Activated T-cell treated with anti-CD3 and anti-CD28 coated beads, Interleukin-2, amount 50 U/mL, for 4 hours (primary cell): Measurements from ENCODE around the gene ARL16. TPM values are rescaled to one million over a fixed set of nuclear protein-coding genes. Genes with fewer than 3 reads are reported as not detected.

Experiments used
- ATAC-seq, 2 donors: fragments of 200-7000 bp; cut with Tn5 transposase; one replicate each; pipeline ENCODE4 v1.10.0; 2021
- DNase-seq: peaks from one replicate; pipeline ENCODE4 v3.0.0-alpha.2; 2020
- H3K27me3 Mint-ChIP-seq: one replicate; pipeline ENCODE4 v1.8.0; 2021; ENCODE audit warnings: low read depth, mixed read lengths
- H3K36me3 Mint-ChIP-seq: one replicate; pipeline ENCODE4 v1.8.0; 2022; ENCODE audit warnings: mixed read lengths; ENCODE audit not compliant: insufficient read depth
- H3K4me1 Mint-ChIP-seq: one replicate; pipeline ENCODE4 v1.8.0; 2021; ENCODE audit warnings: low read depth, mixed read lengths
- H3K4me3 Mint-ChIP-seq: one replicate; pipeline ENCODE4 v1.8.0; 2021; ENCODE audit warnings: mild to moderate bottlenecking, moderate library complexity, mixed read lengths
- H3K9me3 Mint-ChIP-seq: one replicate; pipeline ENCODE4 v1.8.0; 2021; ENCODE audit warnings: mixed read lengths
- total RNA-seq, 3 donors: library from RNA; stranded (reverse); gene quantifications; one replicate each; pipeline ENCODE4 v1.2.1, GENCODE V29; 2021

The ARL16 gene
- total RNA-seq, 3 donors from 2014 or later = 27.3 to 38.6 (median 27.9) TPM

DNA sequence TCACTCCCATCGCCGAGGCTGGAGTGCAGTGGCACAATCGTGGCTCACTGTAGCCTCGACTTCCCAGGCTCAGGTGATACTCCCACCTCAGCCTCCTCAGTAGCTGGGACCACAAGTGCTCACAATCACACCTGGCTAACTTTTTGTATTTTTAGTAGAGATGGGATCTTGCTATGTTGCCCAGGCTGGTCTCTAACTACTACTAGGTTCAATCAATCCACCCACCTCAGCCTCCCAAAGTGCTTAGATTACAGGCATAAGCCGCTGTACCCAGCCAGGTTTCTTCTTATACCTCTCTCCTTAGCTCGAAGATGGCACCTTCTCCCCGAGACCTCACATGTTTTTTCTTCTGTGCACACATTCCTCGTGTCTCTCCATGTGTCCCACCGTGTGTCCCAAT lies 43.6 kb downstream of the ARL16 start:
- Mint-ChIP-seq H3K4me1 (peaks cover 16% of the 10 kb centered on the region), H3K36me3 (no peaks in the 10 kb centered on the region), H3K9me3 (no peaks in the 10 kb centered on the region), H3K4me3 (no peak overlapping the region), H3K27me3 (no peaks in the 10 kb centered on the region)
- no peak for DNase-seq
- no peak for ATAC-seq

DNA sequence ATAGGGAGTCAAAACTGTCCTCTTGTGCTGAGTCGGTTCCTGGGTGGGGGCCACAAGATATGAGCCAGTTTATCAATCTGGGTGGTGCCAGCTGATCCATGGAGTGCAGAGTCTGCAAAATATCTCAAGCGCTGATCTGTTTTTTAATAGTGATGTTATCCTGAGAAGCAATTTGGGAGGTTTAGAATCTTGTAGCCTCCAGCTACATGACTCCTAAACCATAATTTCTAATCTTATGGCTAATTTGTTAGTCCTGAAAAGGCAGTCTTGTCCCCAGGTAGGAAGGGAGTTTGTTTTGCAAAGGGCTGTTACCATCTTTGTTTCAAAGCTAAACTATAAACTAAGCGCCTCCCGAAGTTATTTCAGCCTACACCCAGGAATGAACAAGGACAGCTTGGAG lies 44.9 kb downstream of the ARL16 start:
- no peaks in the 10 kb centered on the region for H3K27me3 Mint-ChIP-seq
- H3K36me3 Mint-ChIP-seq = no peaks in the 10 kb centered on the region
- no peak for ATAC-seq
- H3K4me3 Mint-ChIP-seq = no peak overlapping the region
- H3K9me3 Mint-ChIP-seq = no peaks in the 10 kb centered on the region
- DNase-seq = no peak
- peaks cover 16% of the 10 kb centered on the region for H3K4me1 Mint-ChIP-seq

DNA sequence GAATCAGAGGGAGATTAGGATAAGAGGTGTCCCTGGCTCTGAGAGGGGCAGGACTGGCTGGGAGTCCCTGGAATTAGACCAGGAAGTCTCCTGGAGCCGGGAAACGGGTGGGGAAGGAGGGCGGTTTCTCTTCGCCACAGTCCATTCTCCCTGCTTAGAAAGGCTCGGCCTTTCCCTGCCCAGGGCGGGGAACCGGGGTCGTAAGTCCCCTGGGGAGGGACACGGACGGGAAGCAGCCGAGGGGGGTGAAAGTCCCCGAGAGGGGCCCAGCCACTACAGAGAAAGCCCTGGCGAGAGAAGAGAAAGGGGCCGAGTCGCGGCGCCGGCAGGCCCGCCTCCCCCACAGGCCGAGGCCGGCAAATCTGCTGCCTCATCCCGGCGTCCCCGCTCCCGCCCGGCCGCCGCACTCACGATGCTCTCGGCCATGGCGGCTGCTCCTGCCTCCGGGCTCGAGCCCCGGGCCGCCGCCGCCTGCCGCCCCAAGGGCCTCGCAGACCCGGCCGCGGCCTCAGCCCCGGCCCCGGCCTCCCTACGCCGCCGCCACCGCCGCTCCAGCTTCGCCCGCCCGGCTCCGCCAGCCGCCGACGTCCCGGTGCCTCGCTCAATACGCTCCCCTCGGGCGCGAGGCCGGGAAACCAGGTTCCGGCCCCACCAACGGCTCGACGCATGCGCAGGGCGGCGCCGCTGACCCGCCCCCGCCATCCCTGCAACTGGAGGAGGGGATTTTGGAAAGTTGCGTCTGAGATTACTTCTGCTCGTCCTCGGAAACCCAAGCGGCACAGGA lies 46.9 kb downstream of the ARL16 start, which contains the start of the genes NPLOC4 and TSPAN10:
NPLOC4 (minus strand) TSS at position 608 of the 784 bp plus-strand sequence; CDS start at position 426, 182 bp downstream.
TSPAN10 (plus strand) TSS at position 692 of the 784 bp plus-strand sequence. CDS start 5,217 bp downstream, outside the sequence.
- Mint-ChIP-seq H3K27me3 (no peaks in the 10 kb centered on the region), H3K4me1 (peaks cover 22% of the 10 kb centered on the region), H3K4me3 (peak within 1 kb of the TSS; percentile 96), H3K9me3 (no peaks in the 10 kb centered on the region), H3K36me3 (no peaks in the 10 kb centered on the region)
- peak; percentile 85 for DNase-seq
- ATAC-seq = peak; percentile 94 to 95

DNA sequence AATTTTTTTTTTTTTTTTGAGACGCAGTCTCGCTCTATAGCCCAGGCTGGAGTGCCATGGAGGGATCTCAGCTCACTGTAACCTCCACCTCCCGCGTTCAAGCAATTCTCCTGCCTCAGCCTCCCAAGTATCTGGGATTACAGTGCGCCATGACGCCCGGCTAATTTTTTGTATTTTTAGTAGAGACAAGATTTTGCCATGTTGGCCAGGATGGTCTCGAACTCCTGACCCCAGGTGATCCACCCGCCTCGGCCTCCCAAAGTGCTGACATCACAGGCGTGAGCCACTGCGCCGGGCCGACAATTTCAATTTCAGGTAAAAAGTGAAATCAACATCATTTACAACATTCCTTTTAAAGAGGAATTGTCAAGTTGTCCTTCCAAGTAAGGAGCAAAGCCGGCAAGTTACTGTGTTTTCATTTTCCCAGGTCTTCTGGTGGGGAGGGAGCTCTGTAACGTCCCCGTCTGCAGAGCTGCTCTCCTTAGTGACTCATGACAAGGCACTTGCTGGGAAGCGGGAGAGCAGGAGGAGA lies 47.6 kb downstream of the ARL16 start:
- Mint-ChIP-seq H3K4me3 (peak overlapping the region; percentile 96), H3K4me1 (peaks cover 26% of the 10 kb centered on the region), H3K9me3 (no peaks in the 10 kb centered on the region), H3K36me3 (no peaks in the 10 kb centered on the region), H3K27me3 (no peaks in the 10 kb centered on the region)
- ATAC-seq (peak; percentile 21 to 28), DNase-seq (no peak)

DNA sequence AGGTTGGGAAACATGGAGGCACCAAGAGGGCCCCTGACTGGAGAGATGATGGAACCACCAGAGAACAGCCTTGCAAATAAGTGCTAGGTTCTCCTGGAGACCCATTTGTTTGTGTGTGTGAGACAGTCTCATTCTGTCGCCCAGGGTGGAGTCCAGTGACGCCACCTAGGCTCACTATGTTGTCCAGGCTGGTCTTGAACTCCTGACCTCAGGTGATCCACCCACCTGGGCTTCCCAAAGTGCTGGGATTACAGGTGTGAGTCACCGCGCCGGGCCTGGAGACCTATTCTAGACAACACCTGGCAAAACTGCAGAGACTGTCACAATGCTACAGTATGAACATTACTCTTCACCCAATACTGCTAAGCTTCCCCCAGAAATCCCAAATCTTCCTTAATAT lies 48.2 kb downstream of the ARL16 start:
- ATAC-seq (no peak), DNase-seq (no peak)
- no peaks in the 10 kb centered on the region for H3K27me3 Mint-ChIP-seq
- H3K9me3 Mint-ChIP-seq = no peaks in the 10 kb centered on the region
- peaks cover 26% of the 10 kb centered on the region for H3K4me1 Mint-ChIP-seq
- no peaks in the 10 kb centered on the region for H3K36me3 Mint-ChIP-seq
- peak overlapping the region; percentile 96 for H3K4me3 Mint-ChIP-seq

DNA sequence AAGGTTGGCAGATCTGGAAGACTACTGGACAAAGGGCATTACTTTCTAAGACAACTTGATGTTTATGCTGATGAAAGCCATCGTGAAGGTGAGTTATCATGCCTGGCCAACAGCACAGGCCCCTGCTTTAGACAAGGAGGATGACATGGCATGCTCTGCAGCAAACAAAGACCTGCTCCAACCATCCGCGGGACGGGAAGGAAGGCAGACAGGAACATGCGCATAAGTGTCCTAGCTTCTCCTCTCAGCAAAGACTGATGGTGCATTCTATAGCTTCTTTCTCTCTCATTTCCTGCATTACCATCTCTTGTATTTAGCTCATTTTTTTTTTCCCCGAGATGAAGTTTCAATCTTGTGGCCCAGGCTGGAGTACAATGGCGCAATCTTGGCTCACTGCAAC lies 52.1 kb downstream of the ARL16 start:
- Mint-ChIP-seq H3K27me3 (no peaks in the 10 kb centered on the region), H3K36me3 (peaks cover 8% of the 10 kb centered on the region), H3K4me1 (peaks cover 20% of the 10 kb centered on the region), H3K9me3 (no peaks in the 10 kb centered on the region), H3K4me3 (no peak overlapping the region)
- no peak for DNase-seq
- no peak for ATAC-seq

Other genes starting within 250 kb of the ARL16 start
- 1,000 to 10,000 TPM; 3,953 to 4,676 (median 4,016) TPM for gene ACTG1, start 171.0 kb downstream of the ARL16 start, total RNA-seq
- gene FSCN2, start 155.4 kb downstream of the ARL16 start, total RNA-seq = under 1 TPM in 2 of 3 donors, not detected in 1; 0.33 to 0.58 TPM
- gene FAAP100, start 131.4 kb downstream of the ARL16 start, total RNA-seq = 10 to 100 TPM; 59.3 to 63.3 (median 61.6) TPM
- 100 to 1,000 TPM; 153 to 201 (median 167) TPM for gene NPLOC4, start 46.7 kb downstream of the ARL16 start, total RNA-seq
- gene TSPAN10, start 46.6 kb downstream of the ARL16 start, total RNA-seq = under 1 TPM in 2 of 3 donors, not detected in 1; 0.11 to 0.18 TPM
- gene PDE6G, start 27.3 kb downstream of the ARL16 start, total RNA-seq = under 1 TPM in 1 of 3 donors, not detected in 2; 0.35 TPM
- 10 to 100 TPM; 35.0 to 41.1 (median 35.3) TPM for gene OXLD1, start 17.2 kb downstream of the ARL16 start, total RNA-seq
- gene CCDC137, start 17.1 kb downstream of the ARL16 start, total RNA-seq = 10 to 100 TPM; 82.9 to 91.9 (median 84.9) TPM
- gene HGS, start 214 bp upstream of the ARL16 start, total RNA-seq = 100 to 1,000 TPM; 146 to 162 (median 147) TPM
- gene MRPL12, start 19.6 kb upstream of the ARL16 start, total RNA-seq = 100 to 1,000 TPM; 294 to 372 (median 359) TPM
- gene SLC25A10, start 28.5 kb upstream of the ARL16 start, total RNA-seq = 10 to 100 TPM; 29.9 to 47.8 (median 38.8) TPM
- not detected for gene GCGR, start 120.4 kb upstream of the ARL16 start, total RNA-seq
- gene MCRIP1, start 149.5 kb upstream of the ARL16 start, total RNA-seq = 100 to 1,000 TPM; 100 to 112 (median 110) TPM
- gene PPP1R27, start 151.3 kb upstream of the ARL16 start, total RNA-seq = not detected
- 100 to 1,000 TPM; 442 to 487 (median 478) TPM for gene P4HB, start 176.7 kb upstream of the ARL16 start, total RNA-seq
- gene ARHGDIA, start 187.5 kb upstream of the ARL16 start, total RNA-seq = 100 to 1,000 TPM; 789 to 858 (median 821) TPM
- 100 to 1,000 TPM; 321 to 369 (median 324) TPM for gene ALYREF, start 207.8 kb upstream of the ARL16 start, total RNA-seq
- 100 to 1,000 TPM; 128 to 157 (median 153) TPM for gene ANAPC11, start 207.9 kb upstream of the ARL16 start, total RNA-seq
- gene NPB, start 218.4 kb upstream of the ARL16 start, total RNA-seq = under 1 TPM in 2 of 3 donors, not detected in 1; 0.14 to 0.24 TPM
- gene PCYT2, start 227.6 kb upstream of the ARL16 start, total RNA-seq = 10 to 100 TPM; 23.5 to 25.8 (median 25.7) TPM
- gene SIRT7, start 234.4 kb upstream of the ARL16 start, total RNA-seq = 10 to 100 TPM; 41.1 to 47.2 (median 46.3) TPM
- 10 to 100 TPM; 42.9 to 50.9 (median 43.4) TPM for gene MAFG, start 243.9 kb upstream of the ARL16 start, total RNA-seq